GM12878 (cell line): ENCODE measurements around the gene FOXO3. TPM values are rescaled to one million over a fixed set of nuclear protein-coding genes. Genes with fewer than 3 reads are reported as not detected.
A peak's percentile ranks its signal among the peaks of the same experiment; 100 is the strongest.

Experiments
- BHLHE40 ChIP-seq, 2 experiments: fragments of 450-650 bp in 1 of 2; IDR thresholded peaks; 2 replicates each; pipeline ENCODE4 v1.6.1; 2011 to 2017; ENCODE audit warnings: low read depth in 2 of 2, borderline replicate concordance in 1 of 2, improper control_type of control experiment in 1 of 2, low read length in 1 of 2, mild to moderate bottlenecking in 1 of 2
- CEBPB ChIP-seq, 2 experiments: fragments of 150-350 bp in 1 of 2; IDR thresholded peaks; 2 replicates each; pipeline ENCODE4 v1.6.1; 2012 to 2014; ENCODE audit warnings: low read depth in 2 of 2, low read length in 2 of 2, borderline replicate concordance in 1 of 2, inconsistent platforms in 1 of 2
- EGR1 ChIP-seq, 2 experiments: IDR thresholded peaks; 1 replicate in 1 of 2; 2 replicates in 1 of 2; pipeline ENCODE4 v1.6.1; 2011 to 2012; ENCODE audit warnings: low read depth in 2 of 2, low read length in 2 of 2, borderline replicate concordance in 1 of 2, mild to moderate bottlenecking in 1 of 2, moderate library complexity in 1 of 2
- FOS ChIP-seq: IDR thresholded peaks from 3 replicates; pipeline ENCODE4 v1.6.1; 2011; ENCODE audit warnings: borderline replicate concordance; ENCODE audit not compliant: insufficient read length; ENCODE audit errors: extremely low read depth
- GATAD2B ChIP-seq: fragments of 450-650 bp; conservative IDR thresholded peaks from 2 replicates; pipeline ENCODE4 v1.6.1; 2017; ENCODE audit warnings: low read depth, mild to moderate bottlenecking, moderate library complexity
- KDM1A ChIP-seq: fragments of 200-600 bp; sonication (generic); IDR thresholded peaks from 2 replicates; pipeline ENCODE4 v1.6.1; 2016; ENCODE audit warnings: borderline replicate concordance
- NR2C1 ChIP-seq: fragments of 450-650 bp; IDR thresholded peaks from 2 replicates; pipeline ENCODE4 v1.6.1; 2017; ENCODE audit warnings: antibody characterized with exemption, mild to moderate bottlenecking, moderate library complexity
- RAD51 ChIP-seq: fragments of 450-650 bp; IDR thresholded peaks from 2 replicates; pipeline ENCODE4 v1.6.1; 2016; ENCODE audit warnings: moderate library complexity, mild to moderate bottlenecking, inconsistent platforms
- SMAD1 ChIP-seq: fragments of 450-650 bp; IDR thresholded peaks from 2 replicates; pipeline ENCODE4 v1.6.1; 2018; ENCODE audit warnings: mild to moderate bottlenecking, low read depth; ENCODE audit not compliant: partially characterized antibody
- SMC3 ChIP-seq: IDR thresholded peaks from 2 replicates; pipeline ENCODE4 v1.6.1; 2011; ENCODE audit warnings: low read length, improper control_type of control experiment, borderline replicate concordance
- SP1 ChIP-seq: IDR thresholded peaks from one replicate; pipeline ENCODE4 v1.6.1; 2011; ENCODE audit warnings: low read depth, low read length
- YY1 ChIP-seq: IDR thresholded peaks from 2 replicates; pipeline ENCODE4 v1.6.1; 2011; ENCODE audit warnings: low read depth, mild to moderate bottlenecking, low read length
- polyA plus RNA-seq, 11 experiments: library from polyadenylated mRNA; depleted of rRNA in 4 of 11; unstranded in 6 of 11; stranded (reverse) in 5 of 11; fragments of >200 nt; fragmentation: Nextera tagmentation in 4 of 11; fragmentation: Illumina TruSeq in 1 of 11; extraction: Ambion mirVana in 4 of 11; extraction: Trizol in 1 of 11; gene quantifications; 1 replicate in 1 of 11; 2 replicates in 10 of 11; pipeline versions ENCODE4 v1.2.1 to v1.2.3, GENCODE V29; 2011 to 2016; ENCODE audit warnings: inconsistent platforms in 2 of 11, missing spikeins in 2 of 11, low read depth in 1 of 11
- total RNA-seq, 4 experiments: library from RNA; depleted of rRNA in 3 of 4; stranded (reverse); fragments of >200 nt in 3 of 4; fragmentation: Illumina TruSeq in 1 of 4; extraction: Trizol in 1 of 4; gene quantifications; 2 replicates each; pipeline versions ENCODE4 v1.2.1 to v1.2.3, GENCODE V29; 2013 to 2021
- TF ChIP-seq, protein P1 (sequence below): fragments of 150-350 bp; IDR thresholded peaks from 2 replicates; pipeline ENCODE4 v1.6.1; 2014; ENCODE audit warnings: mild to moderate bottlenecking, low read depth, low read length
- TF ChIP-seq, protein P2 (sequence below): fragments of 450-650 bp; IDR thresholded peaks from 2 replicates; pipeline ENCODE4 v1.6.1; 2017; ENCODE audit warnings: mild to moderate bottlenecking, moderate library complexity
- TF ChIP-seq, protein P3 (sequence below): fragments of 450-650 bp; IDR thresholded peaks from 2 replicates; pipeline ENCODE4 v1.6.1; 2017; ENCODE audit warnings: mild to moderate bottlenecking, moderate library complexity
- TF ChIP-seq, protein P4 (sequence below): IDR thresholded peaks from 2 replicates; pipeline ENCODE4 v1.6.1; 2012; ENCODE audit warnings: low read depth, low read length, improper control_type of control experiment
- TF ChIP-seq, protein P5 (sequence below): IDR thresholded peaks from 2 replicates; pipeline ENCODE4 v1.6.1; 2011; ENCODE audit warnings: low read depth, mild to moderate bottlenecking, low read length, moderate library complexity, borderline replicate concordance; ENCODE audit errors: extremely low read depth

The FOXO3 gene
- total and polyA plus RNA-seq, 10 of the 15 experiments (the other 5 are each of a cell fraction or from before 2014, with no cell fraction given), result 0.82 to 4.5 (median 1.7) TPM

DNA sequence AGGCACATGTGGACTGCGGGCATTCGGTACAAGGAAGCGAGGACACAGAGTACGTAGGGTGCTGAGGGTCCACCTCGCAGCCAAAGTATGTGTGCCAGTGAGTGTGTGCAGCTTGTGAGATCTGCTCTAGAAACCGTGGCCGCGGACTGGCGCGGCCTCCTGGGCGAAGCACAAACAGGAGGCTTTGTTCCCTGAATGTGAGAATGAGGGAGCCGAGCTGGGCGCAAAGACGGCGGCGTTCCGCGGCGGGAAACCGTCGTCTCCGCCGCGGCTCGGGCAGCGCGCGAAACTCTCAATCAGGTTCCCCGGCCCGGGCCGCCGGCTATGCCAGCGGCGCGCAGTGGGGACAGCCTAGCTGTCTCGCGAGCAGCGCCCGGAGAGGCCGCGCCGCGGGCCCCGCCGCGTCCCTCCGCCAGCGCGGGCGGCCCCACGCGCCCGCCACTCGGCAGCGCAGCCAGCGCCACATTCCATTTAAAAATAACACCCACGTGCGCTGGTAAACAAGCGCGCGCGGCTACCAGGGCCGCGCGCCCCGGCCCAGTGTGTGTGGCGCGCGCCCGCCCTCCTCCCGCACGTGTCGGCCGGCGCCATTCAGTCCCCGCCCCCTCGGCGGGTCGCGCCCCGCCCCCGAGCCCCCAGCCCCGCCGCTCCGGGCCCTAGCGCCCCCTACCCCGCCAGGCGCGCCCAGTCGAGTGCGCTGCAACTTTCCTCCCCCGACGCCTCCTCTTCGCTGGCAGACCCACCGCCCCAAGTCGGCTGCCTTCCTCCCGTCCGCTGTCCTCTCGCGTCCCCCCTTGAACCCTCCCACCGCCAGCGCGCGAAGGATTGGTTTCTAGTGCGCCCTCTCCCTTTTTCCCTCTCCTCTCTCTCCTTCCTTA is 3.0 kb upstream of the FOXO3 start (continued):
- TF ChIP-seq, protein P1, sequence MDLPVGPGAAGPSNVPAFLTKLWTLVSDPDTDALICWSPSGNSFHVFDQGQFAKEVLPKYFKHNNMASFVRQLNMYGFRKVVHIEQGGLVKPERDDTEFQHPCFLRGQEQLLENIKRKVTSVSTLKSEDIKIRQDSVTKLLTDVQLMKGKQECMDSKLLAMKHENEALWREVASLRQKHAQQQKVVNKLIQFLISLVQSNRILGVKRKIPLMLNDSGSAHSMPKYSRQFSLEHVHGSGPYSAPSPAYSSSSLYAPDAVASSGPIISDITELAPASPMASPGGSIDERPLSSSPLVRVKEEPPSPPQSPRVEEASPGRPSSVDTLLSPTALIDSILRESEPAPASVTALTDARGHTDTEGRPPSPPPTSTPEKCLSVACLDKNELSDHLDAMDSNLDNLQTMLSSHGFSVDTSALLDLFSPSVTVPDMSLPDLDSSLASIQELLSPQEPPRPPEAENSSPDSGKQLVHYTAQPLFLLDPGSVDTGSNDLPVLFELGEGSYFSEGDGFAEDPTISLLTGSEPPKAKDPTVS, result no peak
- TF ChIP-seq SMAD1 (no peak), NR2C1 (no peak), YY1 (no peak), EGR1 (IDR thresholded peaks at IDR 0.05; ENCODE audit: borderline replicate concordance in 1 of 2, low read depth in 2 of 2, low read length in 2 of 2) (no peak), SP1 (no peak), KDM1A (no peak), CEBPB (IDR thresholded peaks at IDR 0.05; ENCODE audit: borderline replicate concordance in 1 of 2, low read depth in 2 of 2, low read length in 2 of 2) (no peak), SMC3 (no peak), FOS (no peak), GATAD2B (0 out of 2 replicates have a peak, but pooled peaks have one; percentile 42), BHLHE40 (IDR thresholded peaks at IDR 0.05; ENCODE audit: borderline replicate concordance in 1 of 2, low read depth in 2 of 2, low read length in 1 of 2) (peak; percentile 92 to 95), RAD51 (no peak)
- TF ChIP-seq, protein P2, sequence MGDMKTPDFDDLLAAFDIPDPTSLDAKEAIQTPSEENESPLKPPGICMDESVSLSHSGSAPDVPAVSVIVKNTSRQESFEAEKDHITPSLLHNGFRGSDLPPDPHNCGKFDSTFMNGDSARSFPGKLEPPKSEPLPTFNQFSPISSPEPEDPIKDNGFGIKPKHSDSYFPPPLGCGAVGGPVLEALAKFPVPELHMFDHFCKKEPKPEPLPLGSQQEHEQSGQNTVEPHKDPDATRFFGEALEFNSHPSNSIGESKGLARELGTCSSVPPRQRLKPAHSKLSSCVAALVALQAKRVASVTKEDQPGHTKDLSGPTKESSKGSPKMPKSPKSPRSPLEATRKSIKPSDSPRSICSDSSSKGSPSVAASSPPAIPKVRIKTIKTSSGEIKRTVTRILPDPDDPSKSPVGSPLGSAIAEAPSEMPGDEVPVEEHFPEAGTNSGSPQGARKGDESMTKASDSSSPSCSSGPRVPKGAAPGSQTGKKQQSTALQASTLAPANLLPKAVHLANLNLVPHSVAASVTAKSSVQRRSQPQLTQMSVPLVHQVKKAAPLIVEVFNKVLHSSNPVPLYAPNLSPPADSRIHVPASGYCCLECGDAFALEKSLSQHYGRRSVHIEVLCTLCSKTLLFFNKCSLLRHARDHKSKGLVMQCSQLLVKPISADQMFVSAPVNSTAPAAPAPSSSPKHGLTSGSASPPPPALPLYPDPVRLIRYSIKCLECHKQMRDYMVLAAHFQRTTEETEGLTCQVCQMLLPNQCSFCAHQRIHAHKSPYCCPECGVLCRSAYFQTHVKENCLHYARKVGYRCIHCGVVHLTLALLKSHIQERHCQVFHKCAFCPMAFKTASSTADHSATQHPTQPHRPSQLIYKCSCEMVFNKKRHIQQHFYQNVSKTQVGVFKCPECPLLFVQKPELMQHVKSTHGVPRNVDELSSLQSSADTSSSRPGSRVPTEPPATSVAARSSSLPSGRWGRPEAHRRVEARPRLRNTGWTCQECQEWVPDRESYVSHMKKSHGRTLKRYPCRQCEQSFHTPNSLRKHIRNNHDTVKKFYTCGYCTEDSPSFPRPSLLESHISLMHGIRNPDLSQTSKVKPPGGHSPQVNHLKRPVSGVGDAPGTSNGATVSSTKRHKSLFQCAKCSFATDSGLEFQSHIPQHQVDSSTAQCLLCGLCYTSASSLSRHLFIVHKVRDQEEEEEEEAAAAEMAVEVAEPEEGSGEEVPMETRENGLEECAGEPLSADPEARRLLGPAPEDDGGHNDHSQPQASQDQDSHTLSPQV, result no peak
- TF ChIP-seq, protein P3, sequence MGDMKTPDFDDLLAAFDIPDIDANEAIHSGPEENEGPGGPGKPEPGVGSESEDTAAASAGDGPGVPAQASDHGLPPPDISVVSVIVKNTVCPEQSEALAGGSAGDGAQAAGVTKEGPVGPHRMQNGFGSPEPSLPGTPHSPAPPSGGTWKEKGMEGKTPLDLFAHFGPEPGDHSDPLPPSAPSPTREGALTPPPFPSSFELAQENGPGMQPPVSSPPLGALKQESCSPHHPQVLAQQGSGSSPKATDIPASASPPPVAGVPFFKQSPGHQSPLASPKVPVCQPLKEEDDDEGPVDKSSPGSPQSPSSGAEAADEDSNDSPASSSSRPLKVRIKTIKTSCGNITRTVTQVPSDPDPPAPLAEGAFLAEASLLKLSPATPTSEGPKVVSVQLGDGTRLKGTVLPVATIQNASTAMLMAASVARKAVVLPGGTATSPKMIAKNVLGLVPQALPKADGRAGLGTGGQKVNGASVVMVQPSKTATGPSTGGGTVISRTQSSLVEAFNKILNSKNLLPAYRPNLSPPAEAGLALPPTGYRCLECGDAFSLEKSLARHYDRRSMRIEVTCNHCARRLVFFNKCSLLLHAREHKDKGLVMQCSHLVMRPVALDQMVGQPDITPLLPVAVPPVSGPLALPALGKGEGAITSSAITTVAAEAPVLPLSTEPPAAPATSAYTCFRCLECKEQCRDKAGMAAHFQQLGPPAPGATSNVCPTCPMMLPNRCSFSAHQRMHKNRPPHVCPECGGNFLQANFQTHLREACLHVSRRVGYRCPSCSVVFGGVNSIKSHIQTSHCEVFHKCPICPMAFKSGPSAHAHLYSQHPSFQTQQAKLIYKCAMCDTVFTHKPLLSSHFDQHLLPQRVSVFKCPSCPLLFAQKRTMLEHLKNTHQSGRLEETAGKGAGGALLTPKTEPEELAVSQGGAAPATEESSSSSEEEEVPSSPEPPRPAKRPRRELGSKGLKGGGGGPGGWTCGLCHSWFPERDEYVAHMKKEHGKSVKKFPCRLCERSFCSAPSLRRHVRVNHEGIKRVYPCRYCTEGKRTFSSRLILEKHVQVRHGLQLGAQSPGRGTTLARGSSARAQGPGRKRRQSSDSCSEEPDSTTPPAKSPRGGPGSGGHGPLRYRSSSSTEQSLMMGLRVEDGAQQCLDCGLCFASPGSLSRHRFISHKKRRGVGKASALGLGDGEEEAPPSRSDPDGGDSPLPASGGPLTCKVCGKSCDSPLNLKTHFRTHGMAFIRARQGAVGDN, result peak; percentile 55; the same call in 1 of the 2 replicates
- TF ChIP-seq, protein P4, sequence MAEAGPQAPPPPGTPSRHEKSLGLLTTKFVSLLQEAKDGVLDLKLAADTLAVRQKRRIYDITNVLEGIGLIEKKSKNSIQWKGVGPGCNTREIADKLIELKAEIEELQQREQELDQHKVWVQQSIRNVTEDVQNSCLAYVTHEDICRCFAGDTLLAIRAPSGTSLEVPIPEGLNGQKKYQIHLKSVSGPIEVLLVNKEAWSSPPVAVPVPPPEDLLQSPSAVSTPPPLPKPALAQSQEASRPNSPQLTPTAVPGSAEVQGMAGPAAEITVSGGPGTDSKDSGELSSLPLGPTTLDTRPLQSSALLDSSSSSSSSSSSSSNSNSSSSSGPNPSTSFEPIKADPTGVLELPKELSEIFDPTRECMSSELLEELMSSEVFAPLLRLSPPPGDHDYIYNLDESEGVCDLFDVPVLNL, result peak; percentile 32; the same call in 1 of the 2 replicates
- TF ChIP-seq, protein P5, sequence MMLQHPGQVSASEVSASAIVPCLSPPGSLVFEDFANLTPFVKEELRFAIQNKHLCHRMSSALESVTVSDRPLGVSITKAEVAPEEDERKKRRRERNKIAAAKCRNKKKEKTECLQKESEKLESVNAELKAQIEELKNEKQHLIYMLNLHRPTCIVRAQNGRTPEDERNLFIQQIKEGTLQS, result no peak
